ENCODE measurements around the gene FRMD8.

FRMD8 gene

GRCh38 chr11:65417702-65418430 is 31.4 kb downstream of the FRMD8 start:
- DNase-seq (ENCODE audit: low spot score) = no peak
- TF ChIP-seq, protein P1, sequence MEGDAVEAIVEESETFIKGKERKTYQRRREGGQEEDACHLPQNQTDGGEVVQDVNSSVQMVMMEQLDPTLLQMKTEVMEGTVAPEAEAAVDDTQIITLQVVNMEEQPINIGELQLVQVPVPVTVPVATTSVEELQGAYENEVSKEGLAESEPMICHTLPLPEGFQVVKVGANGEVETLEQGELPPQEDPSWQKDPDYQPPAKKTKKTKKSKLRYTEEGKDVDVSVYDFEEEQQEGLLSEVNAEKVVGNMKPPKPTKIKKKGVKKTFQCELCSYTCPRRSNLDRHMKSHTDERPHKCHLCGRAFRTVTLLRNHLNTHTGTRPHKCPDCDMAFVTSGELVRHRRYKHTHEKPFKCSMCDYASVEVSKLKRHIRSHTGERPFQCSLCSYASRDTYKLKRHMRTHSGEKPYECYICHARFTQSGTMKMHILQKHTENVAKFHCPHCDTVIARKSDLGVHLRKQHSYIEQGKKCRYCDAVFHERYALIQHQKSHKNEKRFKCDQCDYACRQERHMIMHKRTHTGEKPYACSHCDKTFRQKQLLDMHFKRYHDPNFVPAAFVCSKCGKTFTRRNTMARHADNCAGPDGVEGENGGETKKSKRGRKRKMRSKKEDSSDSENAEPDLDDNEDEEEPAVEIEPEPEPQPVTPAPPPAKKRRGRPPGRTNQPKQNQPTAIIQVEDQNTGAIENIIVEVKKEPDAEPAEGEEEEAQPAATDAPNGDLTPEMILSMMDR (IDR thresholded peaks at IDR 0.05; ENCODE audit: extremely low read depth, insufficient read depth, missing control alignments) = no peak
- in situ Hi-C loops (cut with MboI; ENCODE audit: low pct_unique_long_range_greater_than_20kb, low sequenced_read_pairs, unreplicated experiment) = loop anchor here (10.0 kb wide), 1 partner anchor 47 kb away; no protein-coding TSS in a partner anchor

DNA sequence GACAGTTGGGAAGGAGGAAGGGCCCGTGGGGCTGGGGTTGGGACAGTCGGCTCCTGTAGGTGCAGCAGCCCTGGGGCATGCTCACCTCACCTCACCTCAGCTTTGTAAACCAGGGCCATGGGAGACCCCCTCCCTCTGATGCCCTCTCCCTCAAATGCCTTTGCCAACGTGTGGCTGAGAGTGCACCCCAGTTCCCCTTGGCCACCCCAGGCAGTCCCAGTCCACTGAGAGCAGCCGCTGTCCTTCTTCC is 31.9 kb downstream of the FRMD8 start:
- no peak for DNase-seq (ENCODE audit: low spot score)
- TF ChIP-seq, protein P1 (IDR thresholded peaks at IDR 0.05; ENCODE audit: extremely low read depth, insufficient read depth, missing control alignments) = no peak
- in situ Hi-C loops (cut with MboI; ENCODE audit: low pct_unique_long_range_greater_than_20kb, low sequenced_read_pairs, unreplicated experiment) = loop anchor here (10.0 kb wide), 1 partner anchor 46 kb away; no protein-coding TSS in a partner anchor

GRCh38 chr11:65418681-65419459 is 32.4 kb downstream of the FRMD8 start:
- TF ChIP-seq, protein P1 (IDR thresholded peaks at IDR 0.05; ENCODE audit: extremely low read depth, insufficient read depth, missing control alignments) = no peak
- in situ Hi-C loops (cut with MboI; ENCODE audit: low pct_unique_long_range_greater_than_20kb, low sequenced_read_pairs, unreplicated experiment) = loop anchor here (10.0 kb wide), 1 partner anchor 46 kb away; no protein-coding TSS in a partner anchor
- DNase-seq (ENCODE audit: low spot score) = peak; percentile 89

- DNase-seq (ENCODE audit: low spot score) = no peak
- in situ Hi-C loops (cut with MboI; ENCODE audit: low pct_unique_long_range_greater_than_20kb, low sequenced_read_pairs, unreplicated experiment) = loop anchor here (10.0 kb wide), 1 partner anchor 45 kb away; no protein-coding TSS in a partner anchor
- TF ChIP-seq, protein P1 (IDR thresholded peaks at IDR 0.05; ENCODE audit: extremely low read depth, insufficient read depth, missing control alignments) = no peak
These were observed 33.0 kb downstream of the FRMD8 start for GRCh38 chr11:65419460-65419771.

DNA sequence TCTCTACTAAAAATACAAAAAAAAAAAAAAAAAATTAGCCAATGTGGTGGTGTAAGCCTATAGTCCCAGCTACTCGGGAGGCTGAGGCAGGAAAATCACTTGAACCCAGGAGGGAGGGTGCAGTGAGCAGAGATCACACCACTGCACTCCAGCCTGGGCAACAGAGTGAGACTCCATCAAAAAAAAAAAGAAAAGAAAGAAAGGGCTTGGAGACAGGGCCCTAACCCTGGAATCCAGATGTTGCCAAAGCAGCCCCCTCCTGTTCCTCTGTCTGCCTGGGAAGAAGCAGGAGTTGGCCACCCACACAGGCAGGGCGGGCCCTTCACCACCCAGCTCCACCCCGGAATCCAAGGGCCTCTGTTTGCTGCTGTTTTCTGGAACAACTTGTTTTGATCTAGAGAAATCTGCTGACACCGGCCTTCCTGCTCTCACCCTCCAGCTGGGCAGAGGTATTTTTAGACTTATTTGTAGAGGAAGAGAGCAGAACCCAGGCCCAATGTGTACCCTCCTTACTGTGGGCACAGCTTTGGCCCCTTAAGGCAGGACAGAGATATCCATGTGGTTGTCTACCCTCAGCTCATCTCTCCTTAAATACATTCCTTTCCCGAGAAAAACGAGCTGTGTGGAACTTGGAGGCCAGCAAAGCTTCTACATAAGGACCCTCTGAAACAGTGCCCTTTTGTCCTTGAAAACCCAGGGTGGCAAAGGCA is 33.5 kb downstream of the FRMD8 start:
- in situ Hi-C loops (cut with MboI; ENCODE audit: low pct_unique_long_range_greater_than_20kb, low sequenced_read_pairs, unreplicated experiment) = loop anchor here (10.0 kb wide), 2 partner anchors 45 to 65 kb away; no protein-coding TSS in a partner anchor
- no peak for DNase-seq (ENCODE audit: low spot score)

DNA sequence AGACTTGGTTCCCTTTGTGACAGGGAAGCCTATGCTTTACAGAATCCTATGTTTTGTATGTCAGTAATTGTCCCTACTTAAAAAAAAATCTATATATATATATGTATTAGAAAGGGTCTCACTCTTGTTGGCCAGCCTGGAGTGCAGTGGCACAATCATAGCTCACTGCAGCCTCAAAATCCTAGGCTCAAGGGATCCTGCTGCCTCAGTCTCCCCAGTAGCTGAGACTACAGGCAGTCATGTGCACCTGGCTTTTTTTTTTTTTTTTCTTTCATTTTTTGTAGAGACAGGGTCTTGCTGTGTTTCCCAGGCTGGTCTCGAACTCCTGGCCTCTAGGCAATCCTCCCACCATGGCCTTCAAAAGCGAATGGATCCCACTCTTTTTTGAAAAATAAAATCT is 34.1 kb downstream of the FRMD8 start:
- no peak for DNase-seq (ENCODE audit: low spot score)
- TF ChIP-seq, protein P1 (IDR thresholded peaks at IDR 0.05; ENCODE audit: extremely low read depth, insufficient read depth, missing control alignments) = no peak
- in situ Hi-C loops (cut with MboI; ENCODE audit: low pct_unique_long_range_greater_than_20kb, low sequenced_read_pairs, unreplicated experiment) = loop anchor here (10.0 kb wide), 1 partner anchor 64 kb away; no protein-coding TSS in a partner anchor

More for the DNA sequence above, 33.5 kb downstream of the FRMD8 start:
- TF ChIP-seq, protein P1 (IDR thresholded peaks at IDR 0.05; ENCODE audit: extremely low read depth, insufficient read depth, missing control alignments) = no peak

Measured in GM13977 (cell line).